HFF-Myc (cell line): Measurements from ENCODE around the gene MAGED1.
"Not testable (repeated sequence)": the region's sequence is repeated elsewhere in the genome, so short reads cannot be mapped to it uniquely, and the experiment has no call there.

Experiments used
- DNase-seq: peaks from one replicate; pipeline ENCODE4 v3.0.0-alpha.2; 2011; ENCODE audit warnings: low read depth; ENCODE audit errors: extremely low read depth
- H3K4me3 ChIP-seq: replicated peaks from 2 replicates; pipeline ENCODE4 v1.5.1; 2011; ENCODE audit warnings: low read depth, mild to moderate bottlenecking, control low read depth, low read length
- CTCF ChIP-seq: IDR thresholded peaks from 2 replicates; pipeline ENCODE4 v1.5.1; 2012; ENCODE audit warnings: mild to moderate bottlenecking, low read depth, low read length, control low read depth; ENCODE audit errors: missing control alignments

Gene MAGED1

GRCh38 chrX:51893931-51894696 is 691 bp downstream of the MAGED1 start:
- TF ChIP-seq CTCF = no peak
- DNase-seq = no peak
- H3K4me3 ChIP-seq = peak overlapping the region; percentile 68

- TF ChIP-seq CTCF = no peak
- DNase-seq = no peak
- H3K4me3 ChIP-seq = peak overlapping the region; percentile 68
Observed at GRCh38 chrX:51894697-51895336, 1.4 kb downstream of the MAGED1 start.

- TF ChIP-seq CTCF = no peak
- no peak for DNase-seq
- H3K4me3 ChIP-seq = no peak overlapping the region
Observed at GRCh38 chrX:51896626-51897025, 3.2 kb downstream of the MAGED1 start.

- no peak for TF ChIP-seq CTCF
- no peak for DNase-seq
- H3K4me3 ChIP-seq = no peak overlapping the region
Observed at GRCh38 chrX:51899741-51900140, 6.3 kb downstream of the MAGED1 start.

GRCh38 chrX:51902510-51903050 is 9.2 kb downstream of the MAGED1 start:
- no peak for DNase-seq
- TF ChIP-seq CTCF = no peak
- no peak overlapping the region for H3K4me3 ChIP-seq

- not testable (repeated sequence) for DNase-seq, H3K4me3 ChIP-seq
Observed at GRCh38 chrX:51905152-51905551, 11.7 kb downstream of the MAGED1 start.

- DNase-seq = no peak
- H3K4me3 ChIP-seq = no peak overlapping the region
- TF ChIP-seq CTCF = no peak
Observed at GRCh38 chrX:51905711-51906110, 12.3 kb downstream of the MAGED1 start.
